K562 (cell line): ENCODE data around the gene POMT1. TPM values are rescaled to one million over a fixed set of nuclear protein-coding genes. Genes with fewer than 3 reads are reported as not detected.

Source experiments
- RBM25 ChIP-seq: fragments of 200-400 bp; formaldehyde crosslinking; IDR thresholded peaks from 2 replicates; pipeline ENCODE4 v1.6.1; 2018; ENCODE audit warnings: low read length, low read depth, moderate library complexity; ENCODE audit not compliant: severe bottlenecking
- SIN3A ChIP-seq, 2 experiments: fragments of 150-350 bp in 1 of 2; IDR thresholded peaks; 2 replicates each; pipeline ENCODE4 v1.6.1; 2011 to 2016; ENCODE audit warnings: borderline replicate concordance in 2 of 2, low read depth in 2 of 2, low read length in 2 of 2, mild to moderate bottlenecking in 2 of 2, moderate library complexity in 2 of 2; ENCODE audit not compliant: control insufficient read depth in 1 of 2
- polyA plus RNA-seq, 8 experiments: library from polyadenylated mRNA; depleted of rRNA in 4 of 8; stranded (reverse) in 5 of 8; unstranded in 3 of 8; fragments of >200 nt; fragmentation: Nextera tagmentation in 2 of 8; fragmentation: Illumina TruSeq in 1 of 8; extraction: Ambion mirVana in 2 of 8; extraction: Trizol in 1 of 8; gene quantifications; 2 replicates each; pipeline versions ENCODE4 v1.2.1 to v1.2.3, GENCODE V29; 2011 to 2014; ENCODE audit warnings: inconsistent platforms in 1 of 8, missing spikeins in 1 of 8
- total RNA-seq, 7 experiments: library from RNA; depleted of rRNA in 6 of 7; stranded (reverse); fragments of >200 nt in 6 of 7; fragmentation: Illumina TruSeq in 2 of 7; extraction: Trizol in 2 of 7; gene quantifications; 2 replicates each; pipeline versions ENCODE4 v1.2.1 to v1.2.3, GENCODE V29; 2011 to 2021; ENCODE audit warnings: low replicate concordance in 1 of 7
- TF ChIP-seq, protein P1 (sequence below): fragments of 250-450 bp; sonication (Bioruptor Pico); IDR thresholded peaks from 2 replicates; pipeline ENCODE4 v1.8.0; 2021; ENCODE audit warnings: mild to moderate bottlenecking, moderate library complexity
- TF ChIP-seq, protein P2 (sequence below): fragments of 150-350 bp; IDR thresholded peaks from 2 replicates; pipeline ENCODE4 v1.6.1; 2014; ENCODE audit warnings: low read depth, mild to moderate bottlenecking, low read length, borderline replicate concordance

Gene POMT1
- total and polyA plus RNA-seq, 9 of the 15 experiments (the other 6 are each of a cell fraction or from before 2014, with no cell fraction given): 1.8 to 23.5 (median 14.6) TPM

DNA sequence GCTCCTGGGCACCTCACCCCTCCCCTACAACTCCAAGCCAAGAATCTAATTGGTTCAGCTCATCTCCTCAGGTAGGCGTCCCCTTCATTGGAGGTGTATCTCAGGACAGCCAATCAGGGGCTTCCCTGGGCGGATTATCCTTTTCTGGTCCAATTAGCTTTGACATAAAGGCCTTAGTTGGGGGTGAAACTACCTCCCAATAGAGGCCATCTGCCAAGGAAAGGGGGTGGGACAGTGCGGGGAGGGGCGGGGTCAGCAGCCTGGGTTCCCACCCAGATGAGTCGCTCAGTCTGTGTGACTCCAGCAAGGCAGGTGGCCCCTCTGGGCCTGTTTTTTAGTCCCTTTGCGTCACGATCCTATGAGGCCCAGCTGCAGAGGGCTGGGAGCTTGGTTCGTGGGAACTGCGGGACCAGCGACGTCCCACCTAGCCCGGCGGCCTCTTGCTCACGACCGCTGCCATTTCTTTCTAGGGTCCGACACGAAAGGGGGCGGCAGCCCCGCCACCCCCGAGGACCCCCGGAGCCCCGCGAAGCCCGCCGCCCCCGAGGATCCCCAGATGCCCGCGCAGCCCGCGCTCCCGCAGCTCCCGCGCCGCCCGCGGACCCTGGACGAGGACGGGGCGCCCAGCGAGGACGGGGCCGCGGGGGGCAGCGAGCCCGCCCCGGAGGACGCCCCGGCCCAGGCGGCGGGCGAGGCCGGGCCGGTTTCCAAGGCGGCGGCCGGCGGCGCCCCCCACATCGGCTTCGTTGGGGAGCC lies 51.5 kb downstream of the POMT1 start (continued):
- TF ChIP-seq, protein P1, sequence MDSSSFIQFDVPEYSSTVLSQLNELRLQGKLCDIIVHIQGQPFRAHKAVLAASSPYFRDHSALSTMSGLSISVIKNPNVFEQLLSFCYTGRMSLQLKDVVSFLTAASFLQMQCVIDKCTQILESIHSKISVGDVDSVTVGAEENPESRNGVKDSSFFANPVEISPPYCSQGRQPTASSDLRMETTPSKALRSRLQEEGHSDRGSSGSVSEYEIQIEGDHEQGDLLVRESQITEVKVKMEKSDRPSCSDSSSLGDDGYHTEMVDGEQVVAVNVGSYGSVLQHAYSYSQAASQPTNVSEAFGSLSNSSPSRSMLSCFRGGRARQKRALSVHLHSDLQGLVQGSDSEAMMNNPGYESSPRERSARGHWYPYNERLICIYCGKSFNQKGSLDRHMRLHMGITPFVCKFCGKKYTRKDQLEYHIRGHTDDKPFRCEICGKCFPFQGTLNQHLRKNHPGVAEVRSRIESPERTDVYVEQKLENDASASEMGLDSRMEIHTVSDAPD: no peak
- TF ChIP-seq RBM25 (no peak), SIN3A (IDR thresholded peaks at IDR 0.05; ENCODE audit: borderline replicate concordance in 2 of 2, control insufficient read depth in 1 of 2, low read depth in 2 of 2, low read length in 2 of 2) (no peak)
- TF ChIP-seq, protein P2, sequence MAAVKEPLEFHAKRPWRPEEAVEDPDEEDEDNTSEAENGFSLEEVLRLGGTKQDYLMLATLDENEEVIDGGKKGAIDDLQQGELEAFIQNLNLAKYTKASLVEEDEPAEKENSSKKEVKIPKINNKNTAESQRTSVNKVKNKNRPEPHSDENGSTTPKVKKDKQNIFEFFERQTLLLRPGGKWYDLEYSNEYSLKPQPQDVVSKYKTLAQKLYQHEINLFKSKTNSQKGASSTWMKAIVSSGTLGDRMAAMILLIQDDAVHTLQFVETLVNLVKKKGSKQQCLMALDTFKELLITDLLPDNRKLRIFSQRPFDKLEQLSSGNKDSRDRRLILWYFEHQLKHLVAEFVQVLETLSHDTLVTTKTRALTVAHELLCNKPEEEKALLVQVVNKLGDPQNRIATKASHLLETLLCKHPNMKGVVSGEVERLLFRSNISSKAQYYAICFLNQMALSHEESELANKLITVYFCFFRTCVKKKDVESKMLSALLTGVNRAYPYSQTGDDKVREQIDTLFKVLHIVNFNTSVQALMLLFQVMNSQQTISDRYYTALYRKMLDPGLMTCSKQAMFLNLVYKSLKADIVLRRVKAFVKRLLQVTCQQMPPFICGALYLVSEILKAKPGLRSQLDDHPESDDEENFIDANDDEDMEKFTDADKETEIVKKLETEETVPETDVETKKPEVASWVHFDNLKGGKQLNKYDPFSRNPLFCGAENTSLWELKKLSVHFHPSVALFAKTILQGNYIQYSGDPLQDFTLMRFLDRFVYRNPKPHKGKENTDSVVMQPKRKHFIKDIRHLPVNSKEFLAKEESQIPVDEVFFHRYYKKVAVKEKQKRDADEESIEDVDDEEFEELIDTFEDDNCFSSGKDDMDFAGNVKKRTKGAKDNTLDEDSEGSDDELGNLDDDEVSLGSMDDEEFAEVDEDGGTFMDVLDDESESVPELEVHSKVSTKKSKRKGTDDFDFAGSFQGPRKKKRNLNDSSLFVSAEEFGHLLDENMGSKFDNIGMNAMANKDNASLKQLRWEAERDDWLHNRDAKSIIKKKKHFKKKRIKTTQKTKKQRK: no peak
